NK-92 (cell line): ENCODE data around the gene HASPIN.
"Not testable (repeated sequence)": the region's sequence is repeated elsewhere in the genome, so short reads cannot be mapped to it uniquely, and the experiment has no call there.

Experiments used
- DNase-seq: peaks from one replicate; lab custom pipeline; 2025; ENCODE audit not compliant: unreplicated experiment; lab: John Stamatoyannopoulos, UW

HASPIN gene

DNA sequence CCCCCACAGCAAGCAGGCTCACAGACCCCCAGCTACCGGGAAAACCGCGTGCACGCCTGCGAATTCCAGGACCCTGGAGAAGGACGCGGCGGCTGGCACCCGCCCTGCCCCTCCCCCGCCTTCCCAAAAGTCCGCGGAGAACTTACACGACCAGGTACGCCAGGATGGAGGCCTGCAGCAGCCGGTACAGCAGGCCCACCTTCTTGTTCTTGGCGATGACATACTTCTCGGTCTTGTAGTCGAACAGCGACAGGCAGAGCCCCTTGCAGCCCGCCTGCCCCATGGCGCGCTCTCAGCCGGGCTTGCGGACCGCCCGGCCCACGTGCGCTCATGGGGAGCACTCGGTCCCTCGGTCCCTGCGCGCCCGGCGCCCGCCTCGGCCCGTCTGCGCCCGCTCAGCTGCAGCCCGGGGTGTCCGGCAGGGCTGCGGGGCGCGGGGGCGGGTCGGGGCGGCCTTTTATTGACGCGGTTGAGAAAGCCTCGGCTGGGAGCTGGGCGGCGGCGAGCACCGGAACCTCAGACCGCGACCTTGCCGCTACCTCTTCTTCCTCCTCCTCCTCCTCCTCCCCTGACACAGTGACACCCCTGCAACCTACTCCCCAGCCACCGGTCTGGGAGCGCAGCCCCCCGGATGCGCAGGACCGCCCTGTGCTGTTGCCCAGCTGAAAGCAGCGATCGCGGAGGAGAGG is 27.8 kb upstream of the HASPIN start, which contains the start of gene P2RX5:
Gene P2RX5, minus strand, starts transcription at position 433 of the 689 bp plus-strand sequence. Its CDS starts 150 bp downstream, at position 283.
- no peak for DNase-seq

DNA sequence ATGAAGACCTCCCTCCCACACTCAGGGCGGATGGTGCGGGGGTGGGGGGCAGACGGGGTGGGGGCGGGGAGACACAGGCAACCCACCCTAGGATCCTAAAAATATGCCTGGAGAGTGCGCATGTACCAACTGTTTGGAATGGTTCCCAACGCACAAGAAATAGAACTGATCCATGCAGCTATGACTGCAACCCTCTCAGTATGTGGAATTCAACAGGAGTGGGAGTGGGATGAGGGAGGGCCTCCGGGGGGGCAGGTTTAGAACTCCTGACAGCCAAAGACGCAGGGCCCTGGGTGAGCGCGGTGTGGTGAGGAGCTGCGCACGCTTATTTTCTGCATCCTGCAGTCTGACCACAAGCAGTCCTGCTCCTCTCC is 26.6 kb upstream of the HASPIN start:
- DNase-seq: no peak

DNA sequence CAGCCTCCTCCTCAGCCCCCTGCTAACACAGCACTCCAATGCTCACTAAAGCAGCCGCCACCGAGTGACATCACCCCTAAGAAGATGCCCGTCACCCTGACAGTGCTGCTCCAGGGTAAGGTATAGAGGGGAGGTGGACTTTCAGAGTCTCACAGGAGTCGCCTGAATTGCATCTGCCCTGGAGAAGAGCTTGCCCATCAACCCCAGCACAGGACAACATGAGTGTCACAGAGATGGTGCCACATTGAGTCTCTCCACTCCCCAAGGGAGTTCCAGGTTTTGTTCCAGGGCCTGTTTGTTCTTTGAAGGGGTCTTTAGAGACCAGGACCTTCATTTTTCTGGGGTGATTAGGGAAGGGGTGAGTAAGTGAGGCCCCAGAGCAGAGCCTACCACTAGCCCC is 25.6 kb upstream of the HASPIN start:
- no peak for DNase-seq

DNA sequence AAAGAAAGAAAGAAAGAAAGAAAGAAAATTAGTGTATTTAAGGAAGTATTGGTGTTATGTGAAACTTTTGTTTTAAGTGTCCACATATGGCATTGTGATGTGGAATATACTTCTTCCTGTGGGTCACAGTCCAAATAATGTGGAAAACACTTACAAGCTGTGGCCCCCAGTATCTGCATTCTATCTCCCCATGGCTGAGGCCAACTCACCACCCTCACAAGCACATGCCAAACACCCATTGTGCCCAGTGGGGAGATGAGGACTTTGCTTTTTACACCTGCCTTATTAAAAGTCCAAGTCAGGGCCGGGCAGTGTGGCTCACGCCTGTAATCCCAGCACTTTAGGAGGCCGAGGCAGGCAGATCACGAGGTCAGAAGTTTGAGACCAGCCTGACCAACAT is 23.8 kb upstream of the HASPIN start:
- DNase-seq: no peak

DNA sequence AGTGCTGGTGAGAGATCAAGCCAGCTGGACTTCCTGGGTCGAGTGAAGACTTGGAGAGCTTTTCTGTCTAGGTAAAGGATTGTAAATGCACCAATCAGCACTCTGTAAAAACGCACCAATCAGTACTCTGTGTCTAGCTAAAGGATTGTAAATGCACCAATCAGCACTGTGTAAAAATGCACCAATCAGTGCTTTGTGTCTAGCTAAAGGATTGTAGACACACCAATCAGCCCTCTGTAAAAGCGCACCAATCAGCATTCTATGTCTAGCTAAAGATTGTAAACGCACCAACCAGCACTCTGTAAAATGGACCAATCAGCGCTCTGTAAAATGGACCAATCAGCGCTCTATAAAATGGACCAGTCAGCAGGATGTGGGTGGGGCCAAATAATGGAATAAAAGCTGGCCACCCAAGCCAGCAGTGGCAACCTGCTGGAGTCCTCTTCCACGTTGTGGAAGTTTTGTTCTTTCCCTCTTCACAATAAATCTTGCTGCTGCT is 21.6 kb upstream of the HASPIN start:
- not testable (repeated sequence) for DNase-seq

DNA sequence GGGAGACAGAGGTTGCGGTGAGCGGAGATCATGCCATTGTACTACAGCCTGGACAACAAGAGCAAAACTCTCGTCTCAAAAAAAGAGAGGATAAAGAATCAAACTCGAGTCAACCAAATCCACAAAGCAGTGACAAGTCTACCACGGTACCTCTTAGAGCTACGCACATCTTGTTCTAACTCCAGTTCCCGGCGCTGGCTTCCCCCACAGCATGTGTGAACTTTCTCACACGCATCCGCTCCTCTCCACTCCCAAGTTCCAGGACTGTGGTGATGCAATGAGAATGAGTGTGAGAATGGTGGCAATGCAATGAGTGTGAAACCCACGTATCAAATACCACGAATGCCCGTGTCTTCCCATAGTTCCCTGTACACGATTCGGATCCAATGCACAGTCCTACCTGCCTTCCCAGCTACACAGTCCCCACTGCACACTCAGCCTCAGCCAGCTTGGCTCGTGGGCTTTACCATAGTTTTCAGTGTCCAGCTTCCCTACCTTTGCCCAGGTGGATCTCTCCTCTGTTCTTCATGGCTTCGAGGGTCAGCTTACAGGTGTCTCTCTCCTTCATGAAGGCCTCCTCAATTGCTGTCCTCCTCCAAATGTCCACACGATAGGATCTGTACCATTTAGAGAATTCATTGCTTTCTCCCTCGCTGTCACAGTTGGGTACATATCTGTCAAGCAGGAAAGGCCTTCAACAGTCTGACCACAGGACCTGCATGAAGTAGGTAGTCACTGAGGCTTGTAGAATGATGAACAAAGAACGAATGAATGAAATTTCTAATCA is 18.6 kb upstream of the HASPIN start:
- DNase-seq: no peak

DNA sequence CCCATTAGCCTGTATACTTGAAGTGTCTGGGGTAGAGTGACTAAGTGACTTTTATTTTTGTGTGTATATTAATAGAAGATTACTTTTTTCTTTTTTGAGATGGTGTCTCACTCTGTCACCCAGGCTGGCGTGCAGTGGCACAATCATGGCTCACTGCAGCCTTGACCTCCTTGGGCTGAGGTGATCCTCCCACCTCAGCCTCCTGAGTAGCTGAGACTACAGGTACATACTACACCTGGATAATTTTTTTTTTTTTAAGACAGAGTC is 18.1 kb upstream of the HASPIN start:
- DNase-seq: not testable (repeated sequence)

DNA sequence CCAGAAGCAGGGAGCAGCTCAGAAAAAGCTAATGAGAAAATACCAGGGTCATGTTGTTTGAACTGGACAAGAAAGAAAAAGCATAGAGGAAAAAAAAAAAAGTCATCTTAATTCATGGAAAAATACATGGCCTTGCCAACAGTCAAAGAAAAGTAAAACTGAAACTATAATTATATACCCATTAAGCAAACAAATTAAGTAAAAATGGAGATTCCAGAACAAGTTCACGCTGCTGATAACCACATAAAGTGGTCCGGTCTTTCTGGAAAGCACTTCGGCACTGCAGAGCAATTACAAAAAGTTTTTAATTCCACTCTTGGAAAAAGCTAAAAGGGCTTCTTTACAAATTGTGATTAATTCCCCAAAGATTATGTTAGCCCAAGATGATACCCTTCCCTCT is 15.3 kb upstream of the HASPIN start:
- no peak for DNase-seq

DNA sequence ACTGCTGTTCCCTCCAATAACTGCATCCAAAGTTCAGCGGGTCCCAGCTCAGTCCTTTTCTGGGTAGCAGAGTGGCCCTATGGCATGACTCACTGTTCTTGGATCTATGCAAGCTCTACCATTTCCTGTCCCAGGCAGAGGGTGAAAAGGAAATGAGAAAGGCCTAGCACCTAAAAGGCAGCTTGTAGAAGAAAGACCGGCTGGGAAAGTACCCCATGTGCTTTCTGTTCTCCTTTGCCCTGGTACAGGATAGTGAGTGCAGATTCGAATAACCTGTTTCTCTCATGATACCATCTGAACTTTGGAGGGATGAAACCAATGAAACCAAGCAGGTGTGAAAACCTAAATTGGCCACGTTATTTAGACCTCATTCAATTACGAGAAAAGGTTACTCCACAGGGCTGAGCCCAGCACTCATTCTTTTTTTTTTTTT is 12.7 kb upstream of the HASPIN start:
- no peak for DNase-seq

DNA sequence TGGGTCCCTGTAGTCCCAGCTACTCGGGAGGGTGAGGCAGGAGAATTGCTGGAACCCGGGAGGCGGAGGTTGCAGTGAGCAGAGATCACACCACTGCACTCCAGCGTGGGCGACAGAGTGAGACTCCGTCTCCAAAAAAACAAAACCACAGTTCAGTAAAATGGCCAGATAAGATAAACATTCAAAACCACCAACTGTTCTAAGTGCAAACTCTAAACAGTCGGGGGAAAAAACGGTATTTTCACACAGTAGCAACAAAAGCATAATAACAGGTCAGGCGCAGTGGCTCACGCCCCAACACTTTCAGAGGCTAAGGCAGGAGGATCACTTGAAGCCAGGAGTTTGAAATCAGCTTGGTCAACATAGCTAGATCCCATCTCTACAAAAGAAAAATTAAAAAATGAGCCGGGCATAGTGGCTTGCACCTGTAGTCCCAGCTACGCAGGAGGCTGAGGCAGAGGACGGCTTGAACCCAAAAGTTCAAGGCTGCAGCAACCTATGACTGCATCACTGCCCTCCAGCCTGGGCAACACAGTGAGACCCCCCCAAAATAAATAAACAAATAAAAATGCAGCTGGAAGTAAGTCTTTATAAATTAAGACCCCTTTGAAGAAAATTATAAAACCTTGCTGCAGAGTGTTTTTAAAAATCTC is 10.8 kb upstream of the HASPIN start:
- no peak for DNase-seq

DNA sequence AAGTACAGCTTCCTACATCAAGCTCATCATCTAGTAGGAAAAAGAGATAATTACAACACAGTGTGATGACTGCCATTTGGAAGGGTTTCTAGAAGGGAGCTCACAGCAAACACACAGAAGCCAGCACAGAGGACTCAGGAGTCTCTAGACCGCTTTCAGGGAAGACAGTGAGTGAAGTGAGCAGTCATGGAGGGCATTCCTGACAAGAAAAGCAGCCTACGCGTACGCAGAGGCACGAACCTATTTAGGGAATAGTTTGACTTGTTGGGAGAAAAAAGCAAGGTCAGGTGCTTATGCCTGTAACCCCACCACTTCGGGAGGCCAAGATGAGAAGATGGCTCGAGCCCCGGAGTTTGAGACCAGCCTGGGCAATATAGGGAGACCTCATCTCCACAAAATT is 8.4 kb upstream of the HASPIN start:
- DNase-seq: no peak

DNA sequence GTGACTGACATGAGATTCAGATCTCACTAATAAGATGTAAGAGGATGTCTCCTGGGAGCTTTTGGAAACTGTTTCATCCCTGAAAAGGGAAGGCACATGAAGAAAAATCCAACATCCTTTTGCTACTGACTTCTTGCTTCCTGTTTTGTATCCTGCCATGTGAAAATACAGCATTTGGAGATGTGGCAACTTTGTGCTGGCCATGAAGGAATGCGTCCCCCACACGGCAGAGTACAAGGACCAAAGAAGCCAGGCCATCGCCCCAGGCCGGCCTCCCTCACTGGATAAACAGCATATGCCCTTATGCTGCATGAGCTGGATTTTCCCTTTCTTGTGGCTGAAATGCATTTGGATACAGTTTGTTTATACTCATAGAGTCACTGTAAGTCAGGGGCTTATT is 5.5 kb upstream of the HASPIN start:
- no peak for DNase-seq

DNA sequence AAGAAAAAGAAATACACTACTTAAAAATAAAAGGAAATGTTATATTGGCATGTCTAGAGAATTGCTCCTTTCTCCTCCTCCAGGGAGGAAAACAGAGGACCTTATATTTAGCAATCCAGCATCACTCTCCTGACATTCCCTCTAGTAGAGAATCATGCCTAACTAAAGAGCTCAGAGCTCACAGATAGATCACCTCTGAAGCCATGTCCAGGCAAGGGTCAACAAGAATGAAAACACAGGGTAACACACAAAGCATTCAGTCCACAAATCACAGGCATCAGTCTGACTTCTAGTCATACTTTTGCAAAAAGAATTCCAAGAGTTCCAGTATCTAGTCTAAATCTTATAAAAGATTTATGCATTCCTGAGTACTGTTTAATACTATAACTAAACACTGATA is 4.4 kb upstream of the HASPIN start:
- DNase-seq: no peak

DNA sequence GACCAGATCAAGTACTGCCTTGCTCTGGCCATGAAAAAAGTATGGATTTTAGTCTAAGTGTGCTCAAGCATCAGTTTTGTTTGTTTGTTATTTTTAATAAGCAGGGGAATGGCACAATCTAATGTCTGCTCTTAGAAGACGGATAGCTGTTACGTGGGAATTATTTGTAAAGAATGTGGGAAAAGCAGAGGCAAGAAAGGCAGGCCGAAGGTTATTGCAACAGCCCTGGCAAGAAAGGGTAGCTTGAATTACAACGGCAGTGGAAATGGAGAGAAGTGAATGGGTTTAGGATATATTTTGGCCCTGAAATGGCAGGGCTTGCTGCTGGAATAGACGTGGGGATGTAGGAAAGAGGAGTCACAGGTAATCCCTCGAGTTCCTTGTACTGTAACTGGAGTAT is 987 bp upstream of the HASPIN start:
- DNase-seq: no peak

DNA sequence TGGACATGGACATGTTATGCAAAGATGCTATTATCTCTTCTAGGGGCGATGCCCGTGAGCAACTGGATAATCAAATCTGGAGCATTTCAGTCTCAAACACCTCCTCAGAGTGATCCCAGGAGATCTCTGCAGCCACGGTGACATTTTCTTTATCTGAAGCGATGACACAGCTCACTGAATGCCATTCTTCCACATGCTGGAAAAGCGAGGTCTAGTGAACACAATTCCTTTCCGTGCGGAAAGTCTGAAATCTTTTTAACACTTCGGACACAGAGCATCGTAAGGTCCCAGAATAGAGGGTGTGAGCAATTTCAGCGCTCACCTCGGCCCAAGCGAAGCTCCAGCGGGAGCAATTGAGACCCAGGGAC is 531 bp upstream of the HASPIN start:
- DNase-seq: no peak

DNA sequence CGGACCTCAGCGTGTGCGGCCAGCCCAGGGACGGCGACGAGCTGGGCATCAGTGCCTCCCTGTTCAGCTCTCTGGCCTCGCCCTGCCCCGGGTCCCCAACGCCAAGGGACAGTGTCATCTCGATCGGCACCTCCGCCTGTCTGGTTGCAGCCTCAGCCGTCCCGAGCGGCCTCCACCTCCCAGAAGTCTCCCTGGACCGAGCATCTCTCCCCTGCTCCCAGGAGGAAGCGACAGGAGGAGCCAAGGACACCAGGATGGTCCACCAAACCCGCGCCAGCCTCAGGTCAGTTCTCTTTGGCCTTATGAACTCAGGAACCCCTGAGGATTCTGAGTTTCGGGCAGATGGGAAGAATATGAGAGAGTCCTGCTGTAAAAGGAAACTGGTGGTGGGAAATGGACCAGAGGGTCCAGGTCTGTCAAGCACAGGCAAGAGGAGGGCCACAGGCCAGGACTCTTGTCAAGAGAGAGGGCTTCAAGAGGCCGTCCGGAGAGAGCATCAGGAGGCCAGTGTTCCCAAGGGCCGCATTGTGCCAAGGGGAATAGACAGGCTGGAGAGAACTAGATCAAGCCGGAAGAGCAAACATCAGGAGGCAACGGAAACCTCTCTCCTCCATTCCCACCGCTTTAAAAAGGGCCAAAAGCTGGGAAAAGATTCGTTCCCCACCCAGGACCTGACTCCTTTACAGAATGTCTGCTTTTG is 825 bp downstream of the HASPIN start:
- DNase-seq: no peak

DNA sequence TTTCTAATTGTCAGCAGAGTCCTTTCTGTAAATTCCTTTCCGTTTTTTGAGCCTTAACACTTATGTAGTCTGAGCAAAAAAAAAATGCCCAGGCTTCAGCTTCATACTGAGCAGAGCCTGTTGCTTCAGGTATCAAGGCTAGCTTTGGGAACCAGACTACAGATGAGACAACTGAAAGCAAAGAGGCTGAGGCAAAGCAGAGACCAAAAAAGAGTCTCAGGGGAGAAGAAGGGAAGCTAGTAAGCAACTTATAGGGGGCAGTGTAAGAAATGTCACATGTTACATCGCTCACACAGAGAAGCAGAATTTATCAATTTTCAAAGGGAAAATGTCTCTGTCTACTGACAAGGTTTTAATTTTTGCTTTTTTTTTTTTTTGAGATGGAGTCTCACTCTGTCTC is 3.3 kb downstream of the HASPIN start:
- DNase-seq: no peak

DNA sequence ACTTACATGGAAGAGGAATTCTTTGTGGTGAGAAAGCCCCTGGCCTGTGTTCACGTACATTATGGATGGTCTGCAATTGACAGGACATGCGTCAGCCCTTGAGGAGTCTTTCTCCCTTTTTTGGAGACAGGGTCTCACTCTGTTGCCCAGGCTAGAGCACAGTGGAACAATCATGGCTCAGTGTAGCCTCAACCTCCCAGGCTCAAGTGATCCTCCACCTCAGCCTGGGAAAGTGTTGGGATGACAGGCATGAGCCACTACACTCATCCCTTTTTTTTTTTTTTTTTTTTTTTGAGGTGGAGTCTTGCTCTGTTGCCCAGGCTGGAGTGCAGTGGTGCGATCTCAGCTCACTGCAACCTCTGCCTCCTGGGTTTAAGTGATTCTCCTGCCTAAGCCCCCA is 4.4 kb downstream of the HASPIN start:
- DNase-seq: not testable (repeated sequence)

DNA sequence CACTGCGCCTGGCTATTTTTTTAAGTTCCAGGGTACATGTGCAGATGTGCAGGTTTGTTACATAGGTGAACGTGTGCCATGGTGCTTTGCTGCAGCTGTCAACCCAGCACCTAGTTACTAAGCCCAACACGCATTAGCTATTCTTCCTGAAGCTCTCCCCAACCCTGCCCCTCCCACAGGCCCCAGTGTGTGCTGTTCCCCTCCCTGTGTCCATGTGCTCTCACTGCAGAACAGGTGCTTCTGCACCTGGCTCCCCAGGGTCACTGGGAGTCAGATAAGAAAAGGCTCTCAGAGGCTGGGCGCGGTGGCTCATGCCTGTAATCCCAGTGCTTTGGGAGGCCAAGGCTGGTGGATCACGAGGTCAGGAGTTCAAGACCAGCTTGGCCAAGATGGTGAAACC is 6.2 kb downstream of the HASPIN start:
- DNase-seq: no peak

DNA sequence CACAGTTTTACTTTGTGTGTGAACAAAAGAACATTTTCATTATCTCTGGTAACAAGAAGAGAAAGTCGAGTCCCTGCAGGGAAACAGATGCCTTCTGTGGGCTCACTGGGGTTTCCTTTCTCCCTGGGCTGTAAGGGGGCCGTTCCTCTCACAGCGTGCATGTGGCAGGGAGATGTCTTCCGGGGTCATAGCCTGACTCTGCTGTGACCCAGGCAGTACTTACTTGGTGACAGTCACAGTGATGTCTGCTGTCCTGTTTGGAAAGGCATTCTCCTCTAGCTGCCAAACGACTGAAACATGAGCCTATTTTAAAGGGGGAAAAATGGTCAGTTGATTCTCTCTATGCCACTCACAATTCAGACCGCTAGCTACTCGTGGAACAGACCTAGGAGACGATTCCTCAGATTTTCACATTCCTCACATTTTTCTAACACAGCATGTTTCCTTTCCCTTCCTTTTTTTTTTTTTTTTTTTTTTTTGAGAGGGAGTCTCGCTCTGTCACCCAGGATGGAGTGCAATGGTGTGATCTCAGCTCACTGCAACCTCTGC is 7.3 kb downstream of the HASPIN start:
- no peak for DNase-seq

DNA sequence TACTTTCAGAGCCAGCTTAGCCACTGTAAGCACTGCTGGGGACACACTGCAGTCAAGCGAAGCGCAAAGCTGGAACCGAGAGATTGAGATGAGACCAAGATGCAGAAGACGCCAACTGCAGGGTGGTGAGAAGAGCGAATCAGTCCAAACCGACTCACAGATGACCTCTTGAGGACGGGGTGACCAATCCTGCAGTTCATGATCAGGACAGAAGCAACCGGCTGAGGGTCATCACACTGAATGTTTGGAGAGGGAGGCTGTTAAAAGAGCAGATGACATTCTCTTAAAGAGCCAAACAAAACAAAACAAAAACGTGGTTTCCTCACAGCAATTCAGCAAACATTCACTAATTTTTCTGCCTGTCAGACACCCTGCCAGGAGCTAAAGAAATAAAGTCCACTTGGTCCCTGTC is 8.5 kb downstream of the HASPIN start:
- no peak for DNase-seq
